ENCODE data around the gene EMC6. TPM values are rescaled to one million over a fixed set of nuclear protein-coding genes. Genes with fewer than 3 reads are reported as not detected.

The EMC6 gene
- total RNA-seq, 1 experiment from 2014 or later: 34.7 TPM

- no peak for DNase-seq (ENCODE audit: low read depth)
- in situ Hi-C loops (cut with HindIII; ENCODE audit: low pct_unique_long_range_greater_than_20kb, low sequenced_read_pairs): no loop called here
Observed at GRCh38 chr17:3672571-3672970, 4.0 kb downstream of the EMC6 start.

- DNase-seq (ENCODE audit: low read depth): no peak
- in situ Hi-C loops (cut with HindIII; ENCODE audit: low pct_unique_long_range_greater_than_20kb, low sequenced_read_pairs): no loop called here
Observed at GRCh38 chr17:3675886-3676285, 7.3 kb downstream of the EMC6 start.

- in situ Hi-C loops (cut with HindIII; ENCODE audit: low pct_unique_long_range_greater_than_20kb, low sequenced_read_pairs): no loop called here
- DNase-seq (ENCODE audit: low read depth): no peak
Observed at GRCh38 chr17:3678095-3678820, 9.6 kb downstream of the EMC6 start.

GRCh38 chr17:3678821-3679530 lies 10.4 kb downstream of the EMC6 start:
- no peak for DNase-seq (ENCODE audit: low read depth)
- in situ Hi-C loops (cut with HindIII; ENCODE audit: low pct_unique_long_range_greater_than_20kb, low sequenced_read_pairs): no loop called here

DNA sequence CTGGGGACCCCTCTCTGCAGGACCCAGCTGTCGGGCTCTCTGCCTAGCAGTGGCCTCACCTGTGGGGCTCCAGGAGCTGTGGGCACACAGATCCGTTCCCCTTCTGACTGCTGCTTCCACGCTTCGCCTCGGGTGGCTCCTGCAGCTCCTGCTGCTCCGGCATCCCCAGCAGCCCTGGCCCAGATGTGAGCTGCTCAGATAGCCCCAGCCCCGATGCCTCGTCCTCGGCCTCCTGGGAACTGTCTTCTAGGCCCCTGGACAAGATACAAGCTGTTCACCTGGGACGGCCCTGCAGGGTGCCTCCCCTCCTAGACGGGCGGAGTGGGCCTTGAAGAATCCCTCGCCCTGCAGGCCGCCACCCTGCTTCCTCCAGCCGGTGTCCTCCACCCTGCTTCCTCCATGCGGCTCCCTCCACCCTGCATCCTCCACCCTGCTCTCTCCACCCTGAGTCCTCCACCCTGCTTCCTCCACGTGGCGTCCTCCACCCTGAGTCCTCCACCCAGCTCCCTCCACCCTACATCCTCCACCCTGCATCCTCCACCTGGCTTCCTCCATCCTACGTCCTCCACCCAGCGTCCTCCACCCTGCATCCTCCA lies 11.0 kb downstream of the EMC6 start:
- in situ Hi-C loops (cut with HindIII; ENCODE audit: low pct_unique_long_range_greater_than_20kb, low sequenced_read_pairs): no loop called here
- no peak for DNase-seq (ENCODE audit: low read depth)

DNA sequence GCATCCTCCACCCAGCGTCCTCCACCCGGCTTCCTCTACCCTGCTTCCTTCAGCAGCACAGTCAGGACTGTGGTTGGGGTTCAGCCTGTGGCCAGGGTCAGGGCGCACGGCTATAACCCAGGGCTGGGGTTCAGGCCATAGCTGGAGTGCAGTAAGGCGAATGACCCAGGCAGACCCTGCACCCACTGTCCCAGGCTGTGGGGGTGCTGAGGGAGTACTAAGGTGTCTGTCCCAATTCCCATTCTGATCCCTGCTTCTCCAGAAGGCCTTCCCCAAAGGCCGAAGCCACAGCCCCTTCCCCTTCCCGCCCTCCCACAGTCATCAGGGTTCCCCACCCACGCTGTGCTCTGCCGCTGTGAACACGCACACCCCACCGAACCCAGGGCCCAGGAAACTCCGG lies 12.4 kb downstream of the EMC6 start:
- no peak for DNase-seq (ENCODE audit: low read depth)
- in situ Hi-C loops (cut with HindIII; ENCODE audit: low pct_unique_long_range_greater_than_20kb, low sequenced_read_pairs): no loop called here

- DNase-seq (ENCODE audit: low read depth): no peak
- in situ Hi-C loops (cut with HindIII; ENCODE audit: low pct_unique_long_range_greater_than_20kb, low sequenced_read_pairs): no loop called here
Observed at GRCh38 chr17:3681565-3681964, 13.0 kb downstream of the EMC6 start.

- DNase-seq (ENCODE audit: low read depth): no peak
- in situ Hi-C loops (cut with HindIII; ENCODE audit: low pct_unique_long_range_greater_than_20kb, low sequenced_read_pairs): no loop called here
Observed at GRCh38 chr17:3682033-3682432, 13.4 kb downstream of the EMC6 start.

DNA sequence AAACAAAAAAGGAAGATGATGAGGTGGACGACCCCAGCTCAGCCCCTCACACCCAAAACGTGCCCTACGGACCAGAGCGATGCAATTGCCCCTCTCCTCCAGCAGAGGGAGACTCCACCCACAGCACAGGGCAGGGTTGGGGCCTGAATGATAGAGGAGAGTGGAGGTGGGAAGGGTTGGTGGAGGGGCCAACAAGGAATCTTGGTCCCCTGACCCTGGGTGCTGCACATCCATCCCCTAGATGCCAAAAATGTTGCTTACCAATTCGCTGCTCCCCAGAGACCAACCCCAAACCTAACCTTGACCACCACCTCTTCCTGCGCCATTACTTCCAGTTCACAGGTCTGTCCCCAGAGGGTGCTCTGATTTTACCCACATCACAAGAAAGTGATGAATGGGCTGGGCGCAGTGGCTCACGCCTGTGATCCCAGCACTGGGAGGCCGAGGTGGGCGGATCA lies 14.5 kb downstream of the EMC6 start:
- peak; percentile 25 for DNase-seq (ENCODE audit: low read depth)
- in situ Hi-C loops (cut with HindIII; ENCODE audit: low pct_unique_long_range_greater_than_20kb, low sequenced_read_pairs): no loop called here

DNA sequence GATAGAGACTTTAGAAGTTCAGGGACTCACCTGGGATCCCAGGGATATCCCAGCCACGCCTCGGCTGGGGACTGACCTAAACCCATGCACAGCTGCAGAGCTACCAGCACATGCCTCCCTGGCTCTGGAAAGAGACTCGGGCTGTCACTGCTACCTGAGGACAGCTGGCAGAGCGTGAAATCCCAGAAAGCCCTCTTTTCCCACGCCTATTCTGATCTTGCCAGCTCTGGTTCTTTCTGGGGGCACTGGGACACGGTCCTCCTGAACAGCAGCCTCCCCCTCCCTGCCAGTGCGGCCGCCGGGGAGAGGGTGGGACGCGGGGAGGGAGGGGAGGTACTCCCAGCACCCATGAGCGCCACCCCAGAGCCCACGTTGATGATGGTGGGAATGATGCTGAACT lies 16.6 kb downstream of the EMC6 start:
- in situ Hi-C loops (cut with HindIII; ENCODE audit: low pct_unique_long_range_greater_than_20kb, low sequenced_read_pairs): no loop called here
- DNase-seq (ENCODE audit: low read depth): no peak

DNA sequence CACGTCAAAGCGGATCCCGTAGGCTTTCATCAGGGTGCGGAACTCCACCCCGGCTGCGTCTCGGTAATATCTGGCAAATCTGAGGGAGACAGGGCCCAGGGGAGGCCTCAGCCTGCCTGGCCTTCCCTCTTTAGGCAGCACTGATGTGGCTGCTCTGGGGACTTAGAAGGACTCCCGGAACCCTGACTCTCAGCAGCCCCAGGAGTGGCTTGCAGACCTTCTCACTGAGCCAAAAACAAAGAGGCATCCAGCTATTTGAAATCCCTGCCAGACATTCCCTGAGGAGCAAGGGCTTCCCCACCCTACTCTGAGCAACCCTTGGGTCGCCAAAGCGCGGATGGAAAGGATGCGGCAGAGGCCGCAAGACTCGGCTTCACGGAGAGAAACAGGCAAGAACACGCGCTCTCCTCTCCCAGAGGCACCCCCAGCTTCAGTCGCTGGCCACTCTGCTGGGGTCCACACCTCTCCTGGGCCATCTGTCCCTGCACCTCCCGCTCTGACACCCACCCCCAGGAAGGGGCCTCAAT lies 19.5 kb downstream of the EMC6 start:
- no peak for DNase-seq (ENCODE audit: low read depth)
- in situ Hi-C loops (cut with HindIII; ENCODE audit: low pct_unique_long_range_greater_than_20kb, low sequenced_read_pairs): no loop called here

DNA sequence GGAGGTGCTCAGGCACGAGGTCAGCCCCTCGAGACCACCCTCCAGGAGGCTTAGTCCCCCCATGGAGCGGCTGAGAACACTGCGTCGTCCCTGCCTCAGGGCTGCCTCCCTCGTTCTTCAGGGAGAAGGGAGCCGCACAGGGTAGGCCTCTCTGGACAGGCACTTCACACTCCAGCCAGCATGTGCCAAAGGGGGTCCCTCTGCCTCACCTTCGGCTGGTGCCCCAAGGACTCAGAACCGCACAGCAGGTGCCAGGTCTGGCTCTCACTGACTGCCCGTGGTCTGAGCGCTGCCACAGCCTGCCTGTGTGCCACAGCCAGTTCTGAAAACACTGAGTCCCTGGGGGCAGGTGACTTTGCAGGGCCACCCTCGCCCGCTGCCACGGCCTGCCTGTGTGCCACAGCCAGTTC lies 20.2 kb downstream of the EMC6 start:
- in situ Hi-C loops (cut with HindIII; ENCODE audit: low pct_unique_long_range_greater_than_20kb, low sequenced_read_pairs): no loop called here
- no peak for DNase-seq (ENCODE audit: low read depth)

DNA sequence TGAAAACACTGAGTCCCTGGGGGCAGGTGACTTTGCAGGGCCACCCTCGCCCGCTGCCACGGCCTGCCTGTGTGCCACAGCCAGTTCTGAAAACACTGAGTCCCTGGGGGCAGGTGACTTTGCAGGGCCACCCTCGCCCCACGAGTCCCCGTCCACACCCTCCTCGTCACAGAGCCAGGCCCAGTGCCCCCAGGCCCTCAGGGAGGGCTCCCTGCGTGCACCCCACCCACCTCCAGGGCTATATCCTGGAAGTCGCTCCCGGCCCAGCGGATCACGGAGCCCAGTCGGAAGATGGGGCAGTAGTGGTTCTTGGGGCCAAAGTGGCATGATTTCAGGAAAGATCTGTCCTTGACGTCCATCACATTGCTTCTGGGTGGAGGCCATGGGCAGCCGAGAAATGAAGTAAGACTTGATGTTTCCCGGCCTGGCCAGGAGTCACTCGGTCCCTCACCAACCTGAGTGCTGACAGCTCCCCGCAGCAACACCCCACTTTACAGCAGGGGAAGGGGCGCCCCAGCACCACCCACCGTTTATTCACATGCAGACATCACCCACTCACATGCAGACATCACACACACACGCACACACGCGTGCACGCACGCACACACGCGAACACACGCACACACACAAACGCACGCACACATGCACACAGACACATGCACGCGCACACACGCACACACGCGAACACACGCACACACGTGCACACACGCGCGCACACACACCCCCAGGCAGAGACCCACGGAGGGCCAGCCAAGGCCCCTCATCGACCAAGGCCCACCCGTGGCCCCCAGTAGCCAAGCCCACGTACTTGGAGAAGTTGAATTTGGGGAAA lies 20.9 kb downstream of the EMC6 start:
- in situ Hi-C loops (cut with HindIII; ENCODE audit: low pct_unique_long_range_greater_than_20kb, low sequenced_read_pairs): no loop called here
- DNase-seq (ENCODE audit: low read depth): no peak

DNA sequence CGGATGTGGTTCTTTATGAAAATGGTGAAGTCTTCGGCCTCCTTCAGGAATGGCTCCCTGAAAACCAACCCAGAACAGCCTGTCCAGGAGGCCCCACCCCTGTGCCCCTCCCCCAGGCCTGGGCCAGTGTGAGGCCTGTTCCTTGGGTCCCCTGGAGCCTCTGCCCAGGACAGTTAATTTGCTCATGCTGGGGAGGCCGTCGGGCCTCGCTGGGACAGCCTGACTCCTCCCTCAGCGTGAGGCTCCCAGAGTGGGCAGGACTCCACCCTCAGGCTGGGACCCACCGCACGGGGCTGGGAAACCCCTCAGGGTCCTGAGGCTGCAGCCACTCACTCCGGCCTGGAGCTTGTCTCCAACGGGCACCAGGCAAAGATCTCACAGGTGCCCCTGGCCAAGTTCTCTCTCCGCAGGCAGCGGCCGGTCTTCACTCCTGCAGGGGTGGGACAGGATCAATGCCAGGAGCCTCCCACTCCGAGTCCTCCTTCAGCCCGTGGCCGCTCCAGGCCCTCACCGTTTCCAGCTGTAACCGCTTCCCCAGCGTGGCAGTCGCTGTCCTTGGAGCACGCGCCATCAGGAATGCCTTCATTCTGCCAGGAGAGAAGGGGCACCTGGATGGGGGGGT lies 21.6 kb downstream of the EMC6 start:
- in situ Hi-C loops (cut with HindIII; ENCODE audit: low pct_unique_long_range_greater_than_20kb, low sequenced_read_pairs): no loop called here

GRCh38 chr17:3691617-3692067 lies 23.0 kb downstream of the EMC6 start:
- DNase-seq (ENCODE audit: low read depth): no peak
- in situ Hi-C loops (cut with HindIII; ENCODE audit: low pct_unique_long_range_greater_than_20kb, low sequenced_read_pairs): no loop called here

More for the DNA sequence above, 21.6 kb downstream of the EMC6 start:
- no peak for DNase-seq (ENCODE audit: low read depth)

GRCh38 chr17:3692346-3692745 lies 23.7 kb downstream of the EMC6 start:
- DNase-seq (ENCODE audit: low read depth): no peak
- in situ Hi-C loops (cut with HindIII; ENCODE audit: low pct_unique_long_range_greater_than_20kb, low sequenced_read_pairs): no loop called here

GRCh38 chr17:3693141-3693540 lies 24.5 kb downstream of the EMC6 start:
- in situ Hi-C loops (cut with HindIII; ENCODE audit: low pct_unique_long_range_greater_than_20kb, low sequenced_read_pairs): no loop called here
- DNase-seq (ENCODE audit: low read depth): no peak

DNA sequence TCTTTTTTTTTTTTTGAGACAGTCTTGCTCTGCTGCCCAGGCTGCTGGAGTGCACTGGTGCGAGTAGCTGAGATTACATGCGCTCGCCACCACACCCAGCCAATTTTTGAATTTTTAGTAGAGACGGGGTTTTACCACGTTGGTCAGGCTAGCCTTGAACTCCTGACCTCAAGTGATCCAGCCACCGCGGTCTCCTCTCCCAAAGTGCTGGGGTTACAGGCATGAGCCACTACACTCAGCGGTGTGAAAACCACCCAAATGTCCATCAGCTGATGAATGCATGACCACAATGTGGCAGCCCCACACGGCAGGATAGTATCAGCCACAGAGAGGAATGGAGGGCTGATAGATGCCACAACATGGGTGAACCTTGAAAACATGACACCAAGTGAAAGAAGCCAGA lies 25.2 kb downstream of the EMC6 start:
- in situ Hi-C loops (cut with HindIII; ENCODE audit: low pct_unique_long_range_greater_than_20kb, low sequenced_read_pairs): no loop called here
- DNase-seq (ENCODE audit: low read depth): peak; percentile 10

Measured in Caki2 (cell line).